ELF-1 (cell line): ENCODE results near the gene IQCC.
"Not testable (repeated sequence)": the region's sequence is repeated elsewhere in the genome, so short reads cannot be mapped to it uniquely, and the experiment has no call there.

ENCODE experiments used
- DNase-seq: peaks from one replicate; pipeline ENCODE4 v3.0.0-alpha.2; 2016; ENCODE audit warnings: low read depth, low spot score

Gene IQCC

DNA sequence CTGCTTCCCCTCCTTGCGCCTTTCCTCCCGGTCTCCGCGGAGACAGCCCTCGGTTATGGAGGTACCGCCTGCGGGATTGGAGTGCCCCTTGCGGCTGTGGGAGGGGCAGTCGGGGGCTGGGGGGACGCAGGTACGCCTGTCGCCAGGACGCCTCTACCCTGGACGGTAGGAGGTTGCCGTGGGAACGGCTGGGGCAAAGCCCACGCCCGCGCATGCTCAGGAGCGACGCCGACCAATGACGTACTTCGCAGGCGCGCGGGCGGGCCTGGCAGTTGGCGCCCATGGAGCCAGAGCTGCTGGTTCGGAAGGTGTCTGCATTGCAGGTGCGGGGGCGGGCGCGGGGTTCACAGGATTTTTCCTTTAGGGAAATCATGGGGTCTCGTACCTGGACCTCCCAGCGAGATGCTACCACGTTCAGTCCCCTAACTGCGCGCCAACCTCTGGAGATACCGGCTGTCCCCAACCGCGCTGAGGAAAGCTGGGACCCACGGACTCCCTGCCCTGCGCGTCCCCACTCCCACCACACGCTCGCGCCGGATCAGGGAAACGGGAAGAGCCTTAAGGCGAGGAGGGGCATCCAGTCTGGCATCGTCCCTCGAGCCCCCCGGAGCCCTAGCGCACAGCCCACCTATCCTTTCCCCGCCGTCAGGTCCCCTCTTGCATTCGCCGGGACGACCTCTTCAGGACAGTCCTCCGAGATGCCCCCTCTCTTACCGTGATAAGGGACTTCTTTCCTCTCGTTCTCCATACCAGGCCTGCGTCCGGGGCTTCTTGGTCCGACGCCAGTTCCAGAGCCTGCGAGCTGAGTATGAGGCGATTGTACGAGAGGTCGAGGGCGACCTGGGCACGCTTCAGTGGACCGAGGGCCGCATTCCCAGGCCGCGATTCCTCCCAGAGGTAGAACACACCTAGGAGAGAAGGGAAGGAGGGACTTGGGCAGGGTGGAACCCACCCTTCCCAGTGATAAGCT is at the start of gene IQCC:
Gene IQCC (plus strand): TSS at position 271 of the 970 bp plus-strand sequence. CDS start 11 bp downstream, at position 282.
- peak; percentile 92 for DNase-seq

DNA sequence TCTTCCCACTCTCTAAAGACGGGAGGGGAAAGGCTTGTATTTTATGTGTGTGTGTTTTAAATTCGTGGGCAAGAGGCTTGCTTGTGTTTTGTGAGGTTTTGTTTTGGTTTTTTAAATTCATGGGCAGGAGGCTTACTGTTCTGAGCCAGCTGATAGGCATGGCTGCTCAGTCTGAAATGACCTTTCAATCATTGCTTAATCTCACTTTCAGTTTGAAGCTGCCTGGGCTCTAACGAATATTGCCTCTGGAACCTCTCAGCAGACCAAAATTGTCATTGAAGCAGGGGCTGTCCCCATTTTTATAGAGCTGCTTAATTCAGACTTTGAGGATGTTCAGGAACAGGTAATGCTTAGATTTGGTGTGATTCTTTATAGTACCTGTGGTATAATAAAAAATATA is 46.3 kb upstream of the IQCC start:
- no peak for DNase-seq

DNA sequence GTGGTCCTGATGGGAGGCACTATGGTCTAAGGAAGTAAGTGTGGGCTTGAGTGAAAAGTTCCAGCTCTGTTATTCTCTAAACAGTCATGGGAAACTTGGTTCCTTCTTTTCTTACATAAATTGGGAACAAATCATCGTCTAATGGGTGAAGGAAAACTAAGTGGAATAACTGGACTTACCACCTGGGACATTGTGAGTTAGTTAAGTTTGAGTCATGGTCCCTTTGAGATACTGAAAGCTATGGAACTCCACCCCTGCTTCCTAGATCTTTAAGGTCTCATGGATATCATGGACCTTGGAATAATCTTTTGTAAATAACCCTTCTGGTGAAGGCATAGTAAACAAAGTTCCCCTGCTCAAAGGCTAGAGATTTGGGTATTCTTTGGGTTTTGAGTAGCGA is 42.1 kb upstream of the IQCC start:
- no peak for DNase-seq

DNA sequence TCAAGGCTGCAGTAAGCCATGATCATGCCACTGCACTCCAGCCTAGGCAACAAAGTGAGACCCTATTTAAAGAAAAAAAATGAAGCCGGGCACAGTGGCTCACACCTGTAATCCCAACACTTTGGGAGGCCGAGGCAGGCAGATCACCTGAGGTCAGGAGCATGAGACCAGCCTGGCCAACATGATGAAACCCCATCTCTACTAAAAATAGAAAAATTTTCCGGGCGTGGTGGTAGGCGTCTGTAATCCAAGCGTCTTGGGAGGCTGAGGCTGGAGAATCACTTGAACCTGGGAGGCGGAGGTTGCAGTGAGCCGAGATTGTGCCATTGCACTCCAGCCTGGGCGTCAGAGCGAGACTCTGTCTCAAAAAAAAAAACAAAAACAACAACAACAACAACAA is 39.8 kb upstream of the IQCC start:
- not testable (repeated sequence) for DNase-seq

DNA sequence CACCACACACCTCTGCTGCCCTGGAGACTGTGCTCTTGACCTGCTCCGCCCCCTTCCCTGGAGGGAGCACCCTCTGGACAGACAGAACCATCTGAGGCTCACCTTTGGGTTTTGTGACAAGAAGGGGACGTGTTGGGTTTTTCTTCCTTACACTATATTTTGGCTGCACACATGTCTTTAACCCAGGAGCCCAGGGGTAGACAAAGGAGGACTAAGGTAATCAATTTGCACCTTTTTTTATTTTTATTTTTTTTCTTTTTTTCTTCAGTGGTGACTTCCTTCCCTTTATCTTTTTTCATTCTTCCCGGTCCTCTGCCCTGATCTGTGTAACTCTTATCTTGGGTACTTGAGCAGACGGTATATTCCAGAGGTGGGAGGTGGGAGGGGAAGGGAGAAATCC is 34.5 kb upstream of the IQCC start:
- DNase-seq: no peak

DNA sequence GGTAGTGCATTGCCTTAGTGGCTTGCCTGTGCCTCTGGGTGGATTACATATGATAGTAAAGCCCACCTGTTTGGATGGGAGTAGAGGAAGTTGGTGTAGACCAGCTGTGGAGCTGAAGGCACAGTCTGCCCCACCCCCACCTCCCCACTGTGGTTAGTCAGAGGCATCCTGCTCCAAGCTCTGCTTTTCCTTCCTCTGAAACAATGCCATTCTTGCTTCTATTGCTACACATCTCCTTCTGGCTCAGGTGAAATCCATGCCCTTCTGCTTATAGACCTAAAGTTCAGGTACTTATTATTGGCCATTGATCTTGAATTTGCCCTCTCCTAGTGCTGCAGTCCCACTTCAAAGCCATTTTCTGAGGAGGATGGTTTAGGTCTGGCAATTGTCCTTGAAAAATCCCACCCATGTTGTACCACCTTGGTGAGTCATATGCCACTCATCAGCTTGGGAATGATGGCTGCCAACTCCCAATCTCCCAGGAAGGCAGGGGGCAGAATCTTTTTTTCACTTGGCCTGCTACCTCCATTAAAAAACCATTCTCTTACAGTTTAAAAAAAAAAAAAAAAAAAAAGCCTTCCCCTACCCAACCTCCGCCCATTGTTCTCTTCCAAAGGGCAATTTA is 32.7 kb upstream of the IQCC start:
- DNase-seq: no peak

DNA sequence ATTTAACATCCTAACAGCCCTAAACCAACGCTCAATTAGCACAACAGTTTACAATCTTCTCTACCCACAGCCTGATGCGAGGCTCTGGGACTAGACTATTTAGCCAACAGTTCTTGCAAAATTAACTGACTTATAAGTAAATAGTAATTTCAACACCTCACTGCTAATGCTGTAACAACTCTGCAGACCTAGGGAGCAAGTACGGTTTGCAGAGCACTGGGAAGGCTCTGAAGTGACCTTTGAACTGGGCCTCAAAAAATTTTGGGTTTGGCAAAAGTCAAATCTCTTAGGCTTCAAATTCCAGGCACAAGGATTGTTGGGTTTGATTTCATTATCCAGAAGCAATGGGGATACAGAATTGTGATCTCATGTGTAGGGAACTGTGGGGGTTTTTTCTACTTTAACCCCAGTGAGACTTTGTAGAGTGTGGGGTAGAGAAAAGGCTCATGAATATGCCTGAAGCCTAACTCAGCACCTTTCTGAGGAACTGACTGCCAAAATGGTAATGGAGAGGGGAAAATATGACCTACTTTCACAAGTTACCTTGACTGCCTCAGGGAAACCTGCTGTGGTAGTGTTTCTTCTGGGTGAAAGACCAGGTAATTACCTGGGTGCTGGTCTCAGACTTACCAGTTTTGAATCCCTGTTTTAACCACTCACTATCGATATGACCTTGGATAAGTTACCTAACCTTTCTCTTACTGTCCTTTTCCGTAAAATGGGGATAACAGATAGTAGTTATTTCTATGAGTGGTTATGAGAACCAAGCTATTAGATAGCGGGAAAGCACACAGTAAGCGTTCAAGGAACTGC is 26.9 kb upstream of the IQCC start:
- no peak for DNase-seq

DNA sequence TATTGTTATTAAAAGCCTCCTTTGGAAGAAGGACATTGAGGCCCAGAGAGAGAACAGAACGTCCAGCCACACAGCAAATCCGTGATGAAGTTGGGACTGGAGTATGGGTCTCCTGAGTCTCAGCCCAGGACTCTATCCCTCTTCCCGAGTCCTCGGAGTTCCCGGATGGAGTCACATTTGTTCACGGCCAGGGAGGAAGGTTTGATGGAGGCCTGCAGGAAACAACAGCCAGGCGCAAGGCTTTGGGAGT is 26.4 kb upstream of the IQCC start:
- DNase-seq: no peak

DNA sequence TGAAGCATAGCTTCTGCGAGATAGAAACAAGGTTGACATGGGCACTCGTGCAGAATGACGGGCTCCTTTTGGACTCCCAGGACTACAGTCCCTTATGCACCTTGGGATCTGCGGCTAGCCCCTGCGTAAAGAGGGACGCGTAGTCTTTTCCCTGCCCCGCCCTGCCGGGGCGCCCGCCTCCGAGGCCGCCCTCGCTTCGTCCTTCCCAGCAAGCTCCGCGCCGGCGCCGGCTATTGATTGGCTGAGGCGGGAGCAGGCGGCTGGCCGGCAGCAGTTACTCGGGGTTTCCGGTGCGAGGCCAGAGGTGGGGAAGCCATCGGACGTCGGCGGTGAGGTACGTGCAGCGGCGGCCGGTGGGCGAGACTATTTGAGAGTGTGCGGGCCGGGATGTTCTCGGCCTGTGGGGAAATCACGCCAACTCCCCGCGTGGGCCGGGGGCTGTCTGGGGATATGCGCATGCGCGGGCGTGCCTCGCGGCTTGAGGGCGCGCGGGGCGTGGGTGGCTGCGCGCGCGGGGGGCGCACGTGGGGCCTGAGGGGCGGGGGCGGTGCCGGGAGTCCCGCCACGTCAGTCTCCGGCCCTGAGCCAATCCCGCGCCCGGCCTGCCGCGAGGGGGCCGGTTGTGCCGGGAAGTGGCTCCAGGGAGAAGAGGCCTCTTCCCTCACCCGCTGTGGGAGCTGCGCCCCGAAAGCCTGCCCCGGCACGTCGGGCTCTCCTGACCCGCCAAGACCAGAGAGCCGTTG is 25.9 kb upstream of the IQCC start, which contains the start of gene TXLNA:
Gene TXLNA (plus strand): TSS at position 233 of the 743 bp plus-strand sequence. CDS start 671 bp downstream, outside the sequence.
- peak; percentile 95 for DNase-seq

DNA sequence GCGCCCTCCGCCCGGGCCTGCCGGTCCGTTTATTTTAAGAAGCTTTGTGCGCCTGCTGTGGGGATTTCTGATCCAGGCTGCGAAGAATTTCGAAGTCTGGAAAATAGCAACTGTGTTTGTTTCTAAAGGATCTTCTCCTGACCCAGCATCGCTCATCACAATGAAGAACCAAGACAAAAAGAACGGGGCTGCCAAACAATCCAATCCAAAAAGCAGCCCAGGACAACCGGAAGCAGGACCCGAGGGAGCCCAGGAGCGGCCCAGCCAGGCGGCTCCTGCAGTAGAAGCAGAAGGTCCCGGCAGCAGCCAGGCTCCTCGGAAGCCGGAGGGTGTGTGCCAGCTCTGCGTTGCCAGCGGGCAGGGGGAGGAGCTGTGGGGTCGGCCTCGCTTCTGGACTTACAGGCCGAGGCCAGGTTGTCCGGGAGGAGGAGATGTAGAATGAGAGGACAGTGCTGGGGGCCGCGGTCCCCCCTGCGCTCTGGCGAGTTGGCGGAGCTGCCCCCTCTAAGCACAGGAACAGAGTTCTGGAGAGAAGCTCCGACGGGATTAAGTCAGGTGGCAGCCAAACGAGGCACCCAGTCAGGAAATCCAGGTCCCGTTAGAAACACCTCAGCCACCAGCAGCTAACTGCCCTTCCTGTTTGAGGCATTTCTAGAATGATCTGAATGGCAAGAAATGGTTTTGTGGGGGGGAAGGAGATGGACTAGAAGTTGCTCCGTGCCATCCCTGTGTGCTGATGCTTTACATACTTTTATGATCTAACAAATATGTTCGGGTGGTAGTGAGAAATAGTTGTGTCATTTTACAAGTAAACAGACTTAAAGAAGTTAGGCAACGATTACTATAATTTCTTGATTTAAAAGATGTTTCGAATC is 25.0 kb upstream of the IQCC start:
- DNase-seq: peak; percentile 73

DNA sequence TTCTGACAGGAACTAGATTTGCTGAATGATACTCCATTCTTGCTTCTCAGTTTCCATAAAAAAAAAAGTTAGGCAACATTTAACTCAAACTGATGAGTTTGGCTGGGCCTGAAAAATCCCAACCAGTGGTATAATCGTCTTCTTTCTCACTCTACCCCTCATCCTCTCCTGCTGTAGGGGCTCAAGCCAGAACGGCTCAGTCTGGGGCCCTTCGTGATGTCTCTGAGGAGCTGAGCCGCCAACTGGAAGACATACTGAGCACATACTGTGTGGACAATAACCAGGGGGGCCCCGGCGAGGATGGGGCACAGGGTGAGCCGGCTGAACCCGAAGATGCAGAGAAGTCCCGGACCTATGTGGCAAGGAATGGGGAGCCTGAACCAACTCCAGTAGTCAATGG is 24.4 kb upstream of the IQCC start:
- DNase-seq: no peak

DNA sequence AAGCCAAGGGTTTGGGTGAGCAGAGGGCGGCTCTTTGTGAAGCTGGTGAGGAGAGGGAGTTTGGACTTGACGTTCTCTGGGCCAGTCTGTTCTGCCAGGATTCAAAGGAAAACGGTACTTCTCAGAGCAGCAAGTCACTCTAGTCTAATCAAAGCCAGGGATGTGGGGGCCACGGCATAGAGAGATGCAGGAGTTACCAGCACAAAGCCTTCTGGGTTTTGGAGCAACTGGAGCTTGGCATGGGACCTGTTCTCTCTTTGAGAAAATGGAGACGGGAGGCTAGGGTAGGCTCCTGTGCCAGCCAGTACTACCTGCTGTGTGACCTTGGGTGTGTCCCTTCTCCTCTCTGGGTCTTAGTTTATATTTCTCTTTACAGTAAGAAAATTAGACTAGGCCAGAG is 23.9 kb upstream of the IQCC start:
- no peak for DNase-seq

DNA sequence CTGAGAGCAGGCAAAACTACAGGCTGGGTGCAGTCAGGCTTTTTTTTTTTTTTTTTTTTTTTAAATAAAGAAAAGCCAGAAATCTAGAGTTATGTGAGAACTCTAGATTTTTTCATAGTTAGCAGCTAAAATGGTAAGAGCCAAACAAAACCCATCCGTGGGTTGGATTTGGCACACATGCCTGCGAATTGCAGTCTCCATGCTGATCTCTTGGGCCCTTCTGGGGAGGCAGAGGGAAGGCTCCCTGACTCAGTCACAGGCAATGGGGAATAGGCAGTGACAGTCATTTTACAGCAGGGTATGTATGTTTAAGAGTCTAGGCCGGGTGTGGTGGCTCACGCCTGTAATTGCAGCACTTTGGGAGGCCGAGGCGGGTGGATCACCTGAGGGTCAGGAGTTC is 23.4 kb upstream of the IQCC start:
- DNase-seq: no peak

DNA sequence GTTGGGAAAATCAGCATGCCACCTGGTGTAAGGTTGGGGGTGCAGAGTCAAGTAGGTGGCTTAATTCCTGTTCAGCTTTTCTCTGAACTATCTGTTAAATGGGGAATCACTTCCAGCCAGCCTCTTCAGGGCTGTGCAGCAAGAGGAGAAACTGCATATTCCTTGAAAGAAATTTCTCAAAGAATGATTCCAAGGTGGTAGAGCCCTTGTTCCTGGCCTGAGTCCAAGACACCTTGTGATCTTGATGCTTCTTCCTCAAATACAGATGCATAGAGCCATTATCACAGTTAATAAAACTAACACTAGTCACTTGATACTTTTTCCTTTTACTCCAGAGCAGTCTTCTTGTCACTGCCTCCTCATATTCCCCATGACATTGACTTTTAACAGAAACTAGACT is 20.8 kb upstream of the IQCC start:
- no peak for DNase-seq

DNA sequence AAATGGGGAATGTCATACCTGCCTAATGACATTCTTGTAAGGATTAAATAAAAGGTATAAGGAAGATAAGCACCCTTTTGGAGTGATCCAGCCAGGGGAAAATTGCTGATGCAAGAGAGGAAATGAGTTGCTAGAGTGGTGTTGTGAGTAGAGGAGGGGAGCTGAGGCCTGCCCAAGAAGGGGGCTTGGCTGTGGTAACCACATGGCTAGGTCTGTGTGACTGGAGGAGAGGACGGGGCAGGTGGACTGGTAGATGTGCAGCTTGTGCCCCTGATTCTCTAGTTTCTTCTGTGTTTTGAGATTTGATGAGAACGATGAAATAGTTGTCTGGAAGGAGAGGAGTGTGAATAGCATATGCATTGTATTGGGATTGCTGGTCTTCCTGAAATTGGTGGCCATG is 19.4 kb upstream of the IQCC start:
- DNase-seq: no peak

DNA sequence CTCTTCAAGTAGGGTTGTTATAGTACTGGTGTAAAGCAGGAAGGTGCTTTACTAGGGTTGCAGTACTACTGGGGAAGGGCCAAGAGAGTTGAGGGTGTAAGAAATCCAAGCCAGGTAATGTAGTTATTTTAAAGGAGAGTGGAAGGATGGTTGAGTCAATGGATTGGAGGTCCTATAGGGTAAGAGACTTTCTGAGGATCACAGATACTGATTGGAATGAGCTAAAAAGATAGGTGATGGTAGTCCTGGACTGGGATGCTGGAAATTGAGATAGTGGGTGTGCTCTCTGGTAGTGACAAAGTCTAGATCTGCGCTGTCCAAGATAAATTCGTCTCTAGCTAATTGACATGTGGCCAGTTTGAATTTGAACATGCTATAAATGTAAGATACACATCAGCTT is 19.0 kb upstream of the IQCC start:
- no peak for DNase-seq

DNA sequence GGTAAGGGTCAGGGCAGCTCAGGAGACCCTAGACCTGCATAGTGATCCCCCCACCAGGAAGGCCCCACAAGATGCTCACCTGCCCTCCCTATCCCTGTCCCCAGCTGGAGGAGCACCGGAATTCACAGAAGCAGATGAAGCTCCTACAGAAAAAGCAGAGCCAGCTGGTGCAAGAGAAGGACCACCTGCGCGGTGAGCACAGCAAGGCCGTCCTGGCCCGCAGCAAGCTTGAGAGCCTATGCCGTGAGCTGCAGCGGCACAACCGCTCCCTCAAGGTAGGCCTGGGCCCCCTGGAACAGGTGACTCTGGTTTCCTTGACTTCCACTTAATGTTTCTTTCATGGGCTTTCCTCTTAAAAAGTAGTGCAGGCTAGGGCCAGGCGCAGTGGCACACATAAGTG is 17.6 kb upstream of the IQCC start:
- DNase-seq: no peak

DNA sequence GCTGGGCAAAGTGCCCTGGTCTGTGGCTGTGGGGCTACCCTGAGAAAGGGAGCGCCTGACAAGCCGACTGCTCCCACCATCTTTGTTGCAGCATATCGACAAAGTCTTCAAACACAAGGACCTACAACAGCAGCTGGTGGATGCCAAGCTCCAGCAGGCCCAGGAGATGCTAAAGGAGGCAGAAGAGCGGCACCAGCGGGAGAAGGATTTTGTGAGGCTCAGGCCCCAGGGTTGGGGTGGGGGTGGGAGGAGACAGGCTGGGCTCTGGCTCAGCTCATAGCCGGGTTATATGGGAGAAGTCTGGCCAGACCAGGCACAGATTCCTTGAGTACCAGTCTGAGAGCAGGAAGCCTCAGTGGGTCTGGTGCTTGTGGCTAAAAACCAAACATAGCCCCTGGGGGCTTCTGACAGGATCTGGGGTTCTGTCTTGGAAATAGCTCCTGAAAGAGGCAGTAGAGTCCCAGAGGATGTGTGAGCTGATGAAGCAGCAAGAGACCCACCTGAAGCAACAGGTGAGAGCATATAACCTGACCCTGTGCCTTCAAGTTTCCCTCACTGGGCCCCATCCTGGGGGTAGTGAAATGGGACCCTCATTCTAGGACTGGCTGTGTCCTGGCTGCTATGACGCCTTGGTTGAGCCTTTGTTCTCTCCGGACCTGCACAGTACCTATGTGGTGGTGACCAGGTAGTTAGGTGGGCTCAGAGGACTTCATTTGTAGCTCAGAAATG is 13.1 kb upstream of the IQCC start:
- DNase-seq: no peak

DNA sequence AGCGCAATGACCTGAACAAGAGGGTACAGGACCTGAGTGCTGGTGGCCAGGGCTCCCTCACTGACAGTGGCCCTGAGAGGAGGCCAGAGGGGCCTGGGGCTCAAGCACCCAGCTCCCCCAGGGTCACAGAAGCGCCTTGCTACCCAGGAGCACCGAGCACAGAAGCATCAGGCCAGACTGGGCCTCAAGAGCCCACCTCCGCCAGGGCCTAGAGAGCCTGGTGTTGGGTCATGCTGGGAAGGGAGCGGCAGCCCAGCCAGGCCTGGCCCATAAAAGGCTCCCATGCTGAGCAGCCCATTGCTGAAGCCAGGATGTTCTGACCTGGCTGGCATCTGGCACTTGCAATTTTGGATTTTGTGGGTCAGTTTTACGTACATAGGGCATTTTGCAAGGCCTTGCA is 10.5 kb upstream of the IQCC start:
- DNase-seq: no peak

DNA sequence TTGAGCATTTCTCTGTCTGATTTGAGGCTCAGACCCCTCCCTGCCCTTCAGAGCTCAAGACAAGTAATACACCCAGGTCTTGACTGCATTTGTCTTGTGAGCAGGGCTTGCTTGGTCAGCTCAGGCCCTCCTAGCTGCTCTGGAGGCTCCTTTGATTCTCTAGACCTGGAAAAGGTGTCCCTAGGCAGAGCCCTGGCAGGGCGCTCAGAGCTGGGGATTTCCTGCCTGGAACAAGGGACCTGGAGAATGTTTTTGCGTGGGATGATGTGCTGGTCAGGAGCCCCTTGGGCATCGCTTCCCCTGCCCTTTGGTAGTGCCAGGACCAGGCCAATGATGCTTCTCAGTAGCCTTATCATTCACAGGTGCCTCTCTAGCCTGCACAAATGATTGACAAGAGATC is 9.9 kb upstream of the IQCC start:
- no peak for DNase-seq
